Hepatocyte (in vitro differentiated cells): ENCODE measurements around the gene KCNK15.

ENCODE experiments used
- EZH2 ChIP-seq: fragments of 200-600 bp; sonication (generic); IDR thresholded peaks from 2 replicates; pipeline ENCODE4 v1.6.1; 2016; ENCODE audit warnings: antibody characterized with exemption, mild to moderate bottlenecking, borderline replicate concordance
- EZH2phosphoT487 ChIP-seq: fragments of 200-600 bp; sonication (generic); IDR thresholded peaks from one replicate; pipeline ENCODE4 v1.6.1; 2018; ENCODE audit warnings: antibody characterized with exemption, mild to moderate bottlenecking, low read depth, moderate library complexity; ENCODE audit not compliant: unreplicated experiment, severe bottlenecking
- TF ChIP-seq, protein P1 (sequence below): fragments of 200-600 bp; sonication (generic); IDR thresholded peaks from 2 replicates; pipeline ENCODE4 v1.5.1; 2016; ENCODE audit warnings: antibody characterized with exemption, mild to moderate bottlenecking; ENCODE audit not compliant: poor library complexity

DNA sequence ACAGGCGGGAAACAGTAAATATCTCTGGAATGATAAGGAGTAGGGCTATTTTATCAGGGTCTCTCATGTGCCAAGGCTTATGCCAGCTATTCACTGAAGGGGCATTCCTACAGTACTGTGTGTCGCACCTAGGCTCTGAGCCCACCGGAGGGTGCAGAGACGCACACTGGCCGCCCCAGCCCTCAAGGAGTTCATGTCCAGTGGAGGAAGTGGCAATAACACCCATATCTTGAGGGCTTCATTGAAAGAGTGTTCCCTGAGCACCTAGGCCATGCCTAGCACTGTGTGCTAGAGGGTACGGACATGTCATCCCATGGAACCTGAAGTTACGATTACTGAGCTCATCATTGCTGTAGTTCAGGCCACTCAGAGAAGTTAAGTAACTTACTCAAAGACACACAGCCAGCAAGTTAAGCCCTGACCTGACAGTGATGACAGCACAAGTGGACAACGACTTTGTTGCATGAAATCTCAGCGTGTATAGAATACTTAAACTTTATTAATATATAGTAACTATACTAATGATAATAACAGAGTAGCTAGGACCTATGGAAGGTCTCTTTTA lies 21.8 kb upstream of the KCNK15 start:
- TF ChIP-seq, protein P1, sequence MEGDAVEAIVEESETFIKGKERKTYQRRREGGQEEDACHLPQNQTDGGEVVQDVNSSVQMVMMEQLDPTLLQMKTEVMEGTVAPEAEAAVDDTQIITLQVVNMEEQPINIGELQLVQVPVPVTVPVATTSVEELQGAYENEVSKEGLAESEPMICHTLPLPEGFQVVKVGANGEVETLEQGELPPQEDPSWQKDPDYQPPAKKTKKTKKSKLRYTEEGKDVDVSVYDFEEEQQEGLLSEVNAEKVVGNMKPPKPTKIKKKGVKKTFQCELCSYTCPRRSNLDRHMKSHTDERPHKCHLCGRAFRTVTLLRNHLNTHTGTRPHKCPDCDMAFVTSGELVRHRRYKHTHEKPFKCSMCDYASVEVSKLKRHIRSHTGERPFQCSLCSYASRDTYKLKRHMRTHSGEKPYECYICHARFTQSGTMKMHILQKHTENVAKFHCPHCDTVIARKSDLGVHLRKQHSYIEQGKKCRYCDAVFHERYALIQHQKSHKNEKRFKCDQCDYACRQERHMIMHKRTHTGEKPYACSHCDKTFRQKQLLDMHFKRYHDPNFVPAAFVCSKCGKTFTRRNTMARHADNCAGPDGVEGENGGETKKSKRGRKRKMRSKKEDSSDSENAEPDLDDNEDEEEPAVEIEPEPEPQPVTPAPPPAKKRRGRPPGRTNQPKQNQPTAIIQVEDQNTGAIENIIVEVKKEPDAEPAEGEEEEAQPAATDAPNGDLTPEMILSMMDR = no peak
- TF ChIP-seq EZH2 = no peak
- no peak for TF ChIP-seq EZH2phosphoT487
